ENCODE data around the gene ARMC7. TPM values are rescaled to one million over a fixed set of nuclear protein-coding genes. Genes with fewer than 3 reads are reported as not detected.

Gene ARMC7
- total RNA-seq, 1 experiment from 2014 or later: 48.7 TPM

DNA sequence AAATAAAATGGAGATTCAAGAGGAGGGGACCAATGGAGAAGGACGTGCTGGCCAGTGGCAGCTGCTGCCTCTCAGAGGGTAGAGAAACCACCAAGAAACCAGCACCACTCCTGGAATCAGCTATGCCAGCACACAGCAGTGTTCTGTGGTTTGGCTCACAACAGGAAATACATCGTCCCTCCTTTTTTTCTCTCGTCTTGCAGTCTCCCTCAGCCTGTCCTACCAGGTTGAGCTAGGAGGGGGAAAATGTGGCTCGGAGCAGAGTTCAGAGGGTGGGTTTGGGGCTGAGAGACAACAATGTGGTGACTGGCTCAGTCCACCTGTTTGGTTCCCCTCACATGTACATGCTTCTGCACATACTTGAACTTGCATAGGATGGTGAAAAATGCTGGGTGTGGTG, 41.9 kb upstream of the ARMC7 start:
- POLR2A ChIA-PET: no interaction called here
- CTCF ChIA-PET: interaction anchor here (2.8 kb wide), 1 partner anchor 38 kb away, joined by 13 read pairs; no protein-coding TSS in a partner anchor
- no peaks in the 10 kb centered on the region for H3K36me3 ChIP-seq (ENCODE audit: control insufficient read depth, insufficient read depth, low read length)
- intact Hi-C loops (cut with micrococcal nuclease; ENCODE audit: unreplicated experiment) (no loop called here), in situ Hi-C loops (cut with HindIII; ENCODE audit: low pct_unique_long_range_greater_than_20kb, low sequenced_read_pairs) (no loop called here)
- peak; percentile 42; the same call in 1 of the 2 replicates for ATAC-seq
- no peaks in the 10 kb centered on the region for H3K9me3 ChIP-seq (ENCODE audit: control insufficient read depth, insufficient read depth, low read depth, low read length)
- TF ChIP-seq SIN3A (IDR thresholded peaks at IDR 0.05; ENCODE audit: borderline replicate concordance, insufficient read depth, low read depth, low read length): no peak
- TF ChIP-seq, protein P1, sequence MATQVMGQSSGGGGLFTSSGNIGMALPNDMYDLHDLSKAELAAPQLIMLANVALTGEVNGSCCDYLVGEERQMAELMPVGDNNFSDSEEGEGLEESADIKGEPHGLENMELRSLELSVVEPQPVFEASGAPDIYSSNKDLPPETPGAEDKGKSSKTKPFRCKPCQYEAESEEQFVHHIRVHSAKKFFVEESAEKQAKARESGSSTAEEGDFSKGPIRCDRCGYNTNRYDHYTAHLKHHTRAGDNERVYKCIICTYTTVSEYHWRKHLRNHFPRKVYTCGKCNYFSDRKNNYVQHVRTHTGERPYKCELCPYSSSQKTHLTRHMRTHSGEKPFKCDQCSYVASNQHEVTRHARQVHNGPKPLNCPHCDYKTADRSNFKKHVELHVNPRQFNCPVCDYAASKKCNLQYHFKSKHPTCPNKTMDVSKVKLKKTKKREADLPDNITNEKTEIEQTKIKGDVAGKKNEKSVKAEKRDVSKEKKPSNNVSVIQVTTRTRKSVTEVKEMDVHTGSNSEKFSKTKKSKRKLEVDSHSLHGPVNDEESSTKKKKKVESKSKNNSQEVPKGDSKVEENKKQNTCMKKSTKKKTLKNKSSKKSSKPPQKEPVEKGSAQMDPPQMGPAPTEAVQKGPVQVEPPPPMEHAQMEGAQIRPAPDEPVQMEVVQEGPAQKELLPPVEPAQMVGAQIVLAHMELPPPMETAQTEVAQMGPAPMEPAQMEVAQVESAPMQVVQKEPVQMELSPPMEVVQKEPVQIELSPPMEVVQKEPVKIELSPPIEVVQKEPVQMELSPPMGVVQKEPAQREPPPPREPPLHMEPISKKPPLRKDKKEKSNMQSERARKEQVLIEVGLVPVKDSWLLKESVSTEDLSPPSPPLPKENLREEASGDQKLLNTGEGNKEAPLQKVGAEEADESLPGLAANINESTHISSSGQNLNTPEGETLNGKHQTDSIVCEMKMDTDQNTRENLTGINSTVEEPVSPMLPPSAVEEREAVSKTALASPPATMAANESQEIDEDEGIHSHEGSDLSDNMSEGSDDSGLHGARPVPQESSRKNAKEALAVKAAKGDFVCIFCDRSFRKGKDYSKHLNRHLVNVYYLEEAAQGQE (IDR thresholded peaks at IDR 0.05; ENCODE audit: insufficient read depth in 1 of 2, low read depth in 2 of 2, low read length in 1 of 2): no peak
- no peak for TF ChIP-seq POLR2AphosphoS5 (IDR thresholded peaks at IDR 0.05; ENCODE audit: low read depth, low read length)
- TF ChIP-seq, protein P2, sequence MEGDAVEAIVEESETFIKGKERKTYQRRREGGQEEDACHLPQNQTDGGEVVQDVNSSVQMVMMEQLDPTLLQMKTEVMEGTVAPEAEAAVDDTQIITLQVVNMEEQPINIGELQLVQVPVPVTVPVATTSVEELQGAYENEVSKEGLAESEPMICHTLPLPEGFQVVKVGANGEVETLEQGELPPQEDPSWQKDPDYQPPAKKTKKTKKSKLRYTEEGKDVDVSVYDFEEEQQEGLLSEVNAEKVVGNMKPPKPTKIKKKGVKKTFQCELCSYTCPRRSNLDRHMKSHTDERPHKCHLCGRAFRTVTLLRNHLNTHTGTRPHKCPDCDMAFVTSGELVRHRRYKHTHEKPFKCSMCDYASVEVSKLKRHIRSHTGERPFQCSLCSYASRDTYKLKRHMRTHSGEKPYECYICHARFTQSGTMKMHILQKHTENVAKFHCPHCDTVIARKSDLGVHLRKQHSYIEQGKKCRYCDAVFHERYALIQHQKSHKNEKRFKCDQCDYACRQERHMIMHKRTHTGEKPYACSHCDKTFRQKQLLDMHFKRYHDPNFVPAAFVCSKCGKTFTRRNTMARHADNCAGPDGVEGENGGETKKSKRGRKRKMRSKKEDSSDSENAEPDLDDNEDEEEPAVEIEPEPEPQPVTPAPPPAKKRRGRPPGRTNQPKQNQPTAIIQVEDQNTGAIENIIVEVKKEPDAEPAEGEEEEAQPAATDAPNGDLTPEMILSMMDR (IDR thresholded peaks at IDR 0.05): no peak
- TF ChIP-seq TCF7L2 (IDR thresholded peaks at IDR 0.05; ENCODE audit: low read depth, low read length): no peak
- DNase-seq (ENCODE audit: low read depth, low spot score): no peak
- H3K4me3 ChIP-seq (ENCODE audit: low read depth in 2 of 2, low read length in 2 of 2): no peak overlapping the region
- H3K27ac ChIP-seq (ENCODE audit: low read length): no peak overlapping the region; the same call in 1 of the 2 replicates
- no TSS peak for BruUV-seq (replicated peaks)
- H3K4me1 ChIP-seq (ENCODE audit: control insufficient read depth, insufficient read depth, low read length): no peaks in the 10 kb centered on the region
- H3K27me3 ChIP-seq (ENCODE audit: control insufficient read depth, insufficient read depth, low read length): no peaks in the 10 kb centered on the region

DNA sequence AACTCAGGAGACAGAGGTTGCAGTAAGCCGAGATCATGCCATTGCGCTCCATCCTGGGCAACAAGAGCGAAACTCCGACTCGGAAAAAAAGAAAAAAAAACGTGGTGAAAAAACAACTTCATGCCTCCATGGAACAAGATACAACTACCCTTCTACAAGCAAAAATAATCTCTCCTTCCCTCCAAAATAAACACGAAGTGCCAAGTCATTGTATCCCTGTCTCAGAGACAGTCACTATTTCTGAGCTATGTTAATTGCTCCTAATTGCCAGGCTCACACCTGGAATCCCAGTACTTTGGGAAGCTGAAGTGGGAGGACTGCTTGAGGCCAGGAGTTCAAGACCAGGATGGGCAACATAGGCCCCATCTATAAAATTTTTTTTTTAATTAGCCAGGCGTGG, 41.0 kb upstream of the ARMC7 start:
- ATAC-seq (no peak), DNase-seq (ENCODE audit: low read depth, low spot score) (no peak)
- H3K27ac ChIP-seq (ENCODE audit: low read length): no peak overlapping the region
- no TSS peak for BruUV-seq (replicated peaks)
- in situ Hi-C loops (cut with HindIII; ENCODE audit: low pct_unique_long_range_greater_than_20kb, low sequenced_read_pairs) (no loop called here), intact Hi-C loops (cut with micrococcal nuclease; ENCODE audit: unreplicated experiment) (no loop called here)
- TF ChIP-seq SIN3A (IDR thresholded peaks at IDR 0.05; ENCODE audit: borderline replicate concordance, insufficient read depth, low read depth, low read length) (no peak), POLR2AphosphoS5 (IDR thresholded peaks at IDR 0.05; ENCODE audit: low read depth, low read length) (no peak), TCF7L2 (IDR thresholded peaks at IDR 0.05; ENCODE audit: low read depth, low read length) (no peak)
- TF ChIP-seq, protein P1 (IDR thresholded peaks at IDR 0.05; ENCODE audit: insufficient read depth in 1 of 2, low read depth in 2 of 2, low read length in 1 of 2): no peak
- TF ChIP-seq, protein P2 (IDR thresholded peaks at IDR 0.05): no peak
- POLR2A ChIA-PET: interaction anchor here (0.6 kb wide), 1 partner anchor 11 kb away, joined by 6 read pairs; no protein-coding TSS in a partner anchor
- H3K4me1 ChIP-seq (ENCODE audit: control insufficient read depth, insufficient read depth, low read length): no peaks in the 10 kb centered on the region
- CTCF ChIA-PET: interaction anchor here (0.7 to 2.8 kb wide), 4 partner anchors 9 to 133 kb away, joined by 5 to 13 read pairs (median 6); no protein-coding TSS in a partner anchor
- no peaks in the 10 kb centered on the region for H3K27me3 ChIP-seq (ENCODE audit: control insufficient read depth, insufficient read depth, low read length)
- H3K36me3 ChIP-seq (ENCODE audit: control insufficient read depth, insufficient read depth, low read length): no peaks in the 10 kb centered on the region
- no peak overlapping the region for H3K4me3 ChIP-seq (ENCODE audit: low read depth in 2 of 2, low read length in 2 of 2)
- H3K9me3 ChIP-seq (ENCODE audit: control insufficient read depth, insufficient read depth, low read depth, low read length): no peaks in the 10 kb centered on the region
